Medulla oblongata (tissue), 1 donor: ENCODE results near the gene KCNJ8.
"Not testable (repeated sequence)": the region's sequence is repeated elsewhere in the genome, so short reads cannot be mapped to it uniquely, and the experiment has no call there.

Experiments
- DNase-seq: peaks from one replicate; pipeline ENCODE4 v3.0.0-alpha.2; 2015; ENCODE audit errors: extremely low spot score

KCNJ8 gene

GRCh38 chr12:21774358-21775132, at the start of gene KCNJ8:
Gene KCNJ8, minus strand, starts transcription at chr12:21774706. Its CDS starts 1,090 bp downstream, at chr12:21773616.
- DNase-seq: peak; percentile 58

GRCh38 chr12:21823581-21823980, 49.1 kb upstream of the KCNJ8 start:
- DNase-seq: peak; percentile 54

- no peak for DNase-seq
These were observed 45.2 kb upstream of the KCNJ8 start for GRCh38 chr12:21819678-21820077.

GRCh38 chr12:21819236-21819635, 44.7 kb upstream of the KCNJ8 start:
- no peak for DNase-seq

- no peak for DNase-seq
These were observed 44.1 kb upstream of the KCNJ8 start for GRCh38 chr12:21818627-21819026.

GRCh38 chr12:21815306-21816062, 41.0 kb upstream of the KCNJ8 start:
- DNase-seq: no peak

GRCh38 chr12:21814814-21815213, 40.3 kb upstream of the KCNJ8 start:
- DNase-seq: no peak

GRCh38 chr12:21814327-21814726, 39.8 kb upstream of the KCNJ8 start:
- no peak for DNase-seq

- no peak for DNase-seq
These were observed 39.2 kb upstream of the KCNJ8 start for GRCh38 chr12:21813751-21814150.

- DNase-seq: no peak
These were observed 38.6 kb upstream of the KCNJ8 start for GRCh38 chr12:21813125-21813524.

- DNase-seq: not testable (repeated sequence)
These were observed 37.8 kb upstream of the KCNJ8 start for GRCh38 chr12:21812340-21812739.

GRCh38 chr12:21809100-21809499, 34.6 kb upstream of the KCNJ8 start:
- no peak for DNase-seq

- no peak for DNase-seq
These were observed 31.7 kb upstream of the KCNJ8 start for GRCh38 chr12:21806255-21806654.

GRCh38 chr12:21801522-21802288, 27.2 kb upstream of the KCNJ8 start:
- no peak for DNase-seq

- DNase-seq: no peak
These were observed 25.5 kb upstream of the KCNJ8 start for GRCh38 chr12:21800011-21800410.

GRCh38 chr12:21797539-21797938, 23.0 kb upstream of the KCNJ8 start:
- no peak for DNase-seq

GRCh38 chr12:21795648-21796328, 21.3 kb upstream of the KCNJ8 start:
- DNase-seq: no peak

GRCh38 chr12:21794807-21795595, 20.5 kb upstream of the KCNJ8 start:
- not testable (repeated sequence) for DNase-seq

GRCh38 chr12:21789687-21790086, 15.2 kb upstream of the KCNJ8 start:
- not testable (repeated sequence) for DNase-seq

- DNase-seq: no peak
These were observed 13.8 kb upstream of the KCNJ8 start for GRCh38 chr12:21788089-21788983.
